Right ventricle myocardium inferior (tissue), 1 donor: ENCODE measurements around the gene IZUMO1. TPM values are rescaled to one million over a fixed set of nuclear protein-coding genes. Genes with fewer than 3 reads are reported as not detected.
"Not testable (repeated sequence)": the region's sequence is repeated elsewhere in the genome, so short reads cannot be mapped to it uniquely, and the experiment has no call there.

Experiments
- ATAC-seq: fragments of 200-7000 bp; cut with Tn5 transposase; one replicate; pipeline ENCODE4 v1.9.1; 2020; ENCODE audit warnings: mild to moderate bottlenecking, moderate library complexity
- DNase-seq: peaks from one replicate; pipeline ENCODE4 v3.0.0; 2021; ENCODE audit errors: missing footprints
- intact Hi-C: fragments of 100-400 bp; cut with DNase I; formaldehyde crosslinking; loops from one replicate; pipeline ENCODE4 v1.11.0; 2022
- long read RNA-seq: library from polyadenylated mRNA; unstranded; transcript quantifications from one replicate; pipeline ENCODE4 v2.0.0, GENCODE V29; 2021
- total RNA-seq: library from RNA; stranded (reverse); fragmentation: NEBNext Ultra II Directional; extraction: Animal tissue kit (Norgen Biotek cat#: 25700); gene quantifications from one replicate; pipeline ENCODE4 v1.2.1, GENCODE V29; 2021
- donor health status: DM: no; HTN: yes; CAD: no; lungs with severe emphysema.

Gene IZUMO1
- 0.49 TPM for total RNA-seq
- long read RNA-seq, partial matches to known transcripts, result 0 of 1 reads
- long read RNA-seq, other reads (novel, unspliced or antisense), result 1 of 1 reads

DNA sequence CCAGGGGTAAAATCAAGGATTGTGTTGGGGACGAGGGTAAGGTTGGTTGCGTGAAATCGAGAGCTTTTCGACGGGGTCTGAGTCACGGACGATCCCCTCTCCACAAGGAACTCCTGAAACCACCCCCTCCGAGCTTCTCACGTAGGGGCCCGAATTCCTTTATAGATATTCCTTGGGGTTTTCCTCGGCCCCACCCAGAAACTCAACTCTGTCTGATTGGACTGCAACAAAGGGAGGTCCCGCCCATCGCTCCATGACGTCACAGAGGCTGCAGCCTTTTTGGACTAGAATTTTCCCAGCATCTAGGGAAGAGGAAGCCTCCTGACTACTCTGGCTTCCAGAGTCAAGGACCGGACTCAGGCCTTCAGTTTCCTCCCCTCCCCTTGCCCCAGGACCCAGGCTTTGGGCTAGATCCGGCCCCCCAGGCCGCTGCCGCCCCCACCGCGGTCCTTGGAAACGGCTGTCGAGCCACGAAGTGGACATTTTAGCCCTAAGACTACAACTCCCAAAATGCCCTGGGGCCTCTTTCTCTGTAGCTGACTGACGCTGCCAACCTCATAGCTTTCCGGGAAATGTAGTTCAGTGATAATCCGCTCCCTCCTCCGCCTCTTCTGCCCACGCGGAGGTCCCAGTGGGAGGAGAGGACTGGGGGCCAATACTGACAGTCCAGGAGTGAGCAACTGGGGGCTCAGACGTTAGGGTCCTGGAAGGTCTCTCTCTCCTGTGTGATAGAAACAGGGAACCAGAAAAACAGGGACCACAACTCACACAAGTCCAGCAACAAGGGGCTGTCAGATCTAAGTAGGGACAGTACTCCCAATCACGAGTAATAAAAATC lies at the start of gene IZUMO1:
Gene IZUMO1 (minus strand): TSS at position 172 of the 838 bp plus-strand sequence. CDS start 1,050 bp downstream, outside the sequence.
- intact Hi-C loops, result no loop called here
- DNase-seq (peak; percentile 88), ATAC-seq (peak; percentile 78)

DNA sequence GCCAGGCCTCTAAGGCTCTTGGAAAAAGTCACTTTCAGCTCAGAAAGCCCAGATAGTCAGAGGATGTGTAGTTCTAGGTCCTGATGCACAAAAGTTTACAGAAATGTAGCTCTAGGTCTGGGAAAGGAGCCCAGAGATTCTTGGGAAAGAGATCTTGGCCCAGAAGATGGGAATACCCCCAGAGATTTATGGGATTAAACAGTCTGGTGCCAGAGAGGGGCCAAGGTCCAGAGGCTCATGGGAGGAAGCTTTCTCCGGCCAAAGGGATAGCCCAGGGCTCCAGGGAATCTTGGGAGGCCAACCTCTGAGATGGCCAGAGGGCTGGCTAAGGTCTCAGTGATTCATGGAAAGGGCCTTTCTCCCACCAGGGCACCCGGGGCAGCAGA lies 49.0 kb upstream of the IZUMO1 start:
- DNase-seq (no peak), ATAC-seq (peak; percentile 69)
- intact Hi-C loops, result loop anchor here (1.0 to 5.0 kb wide), 3 partner anchors 13 to 177 kb away; no protein-coding TSS in a partner anchor

DNA sequence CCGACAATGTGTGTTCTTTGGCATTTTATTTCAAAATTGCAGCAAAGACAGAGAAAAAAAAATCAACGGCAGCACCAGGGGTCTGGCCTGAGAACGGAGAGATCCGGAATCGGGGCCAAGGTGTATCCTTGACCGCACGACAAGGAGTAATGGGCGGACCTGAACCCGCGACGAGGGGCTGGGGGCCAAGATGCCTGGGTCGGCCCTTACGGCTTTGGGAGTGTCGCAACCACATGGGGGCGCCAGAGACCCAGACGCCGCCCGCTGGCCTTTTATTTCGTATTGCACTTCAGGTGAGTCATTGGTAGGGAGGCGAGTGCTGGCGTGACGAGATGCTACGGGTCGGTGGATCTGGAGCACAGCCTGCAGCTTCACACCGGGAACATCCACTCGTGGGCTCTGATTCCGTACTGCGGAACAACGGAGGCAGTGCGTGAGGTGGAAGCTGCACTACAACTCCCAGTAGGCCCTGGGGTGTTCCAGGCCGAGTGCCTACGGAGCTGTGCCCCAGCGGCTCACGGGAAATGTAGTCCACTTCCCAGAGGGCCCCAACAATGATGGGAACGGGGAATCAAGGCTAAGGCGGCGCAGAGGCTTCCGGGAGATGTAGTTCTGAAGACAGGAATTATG lies 48.5 kb upstream of the IZUMO1 start:
- DNase-seq (peak; percentile 95), ATAC-seq (peak; percentile 98)
- intact Hi-C loops, result loop anchor here (1.0 to 5.0 kb wide), 3 partner anchors 14 to 177 kb away; no protein-coding TSS in a partner anchor

GRCh38 chr19:48794291-48794690 lies 47.6 kb upstream of the IZUMO1 start:
- no peak for ATAC-seq
- intact Hi-C loops, result loop anchor here (2.0 kb wide), 1 partner anchor 15 kb away; no protein-coding TSS in a partner anchor
- DNase-seq, result no peak

DNA sequence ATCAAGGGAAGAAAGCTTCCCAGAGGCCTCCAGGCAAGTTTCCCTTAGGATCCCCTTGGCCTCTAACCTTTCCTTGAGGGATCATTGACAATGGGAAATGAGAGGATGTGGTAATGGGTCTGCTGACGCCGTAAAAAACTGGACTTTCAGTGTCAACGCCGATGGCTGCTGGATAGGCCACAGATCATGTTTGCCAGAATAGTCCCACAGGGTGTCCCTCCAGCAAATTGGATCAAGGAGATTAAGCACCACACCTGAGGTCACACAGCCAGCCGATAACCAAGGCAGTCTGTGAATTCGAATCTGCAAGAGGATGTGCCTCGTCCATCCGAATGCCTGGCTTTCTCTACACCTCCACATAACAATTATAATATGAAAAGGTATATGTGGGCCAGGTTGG lies 46.6 kb upstream of the IZUMO1 start:
- intact Hi-C loops, result no loop called here
- DNase-seq, result no peak
- ATAC-seq, result no peak

DNA sequence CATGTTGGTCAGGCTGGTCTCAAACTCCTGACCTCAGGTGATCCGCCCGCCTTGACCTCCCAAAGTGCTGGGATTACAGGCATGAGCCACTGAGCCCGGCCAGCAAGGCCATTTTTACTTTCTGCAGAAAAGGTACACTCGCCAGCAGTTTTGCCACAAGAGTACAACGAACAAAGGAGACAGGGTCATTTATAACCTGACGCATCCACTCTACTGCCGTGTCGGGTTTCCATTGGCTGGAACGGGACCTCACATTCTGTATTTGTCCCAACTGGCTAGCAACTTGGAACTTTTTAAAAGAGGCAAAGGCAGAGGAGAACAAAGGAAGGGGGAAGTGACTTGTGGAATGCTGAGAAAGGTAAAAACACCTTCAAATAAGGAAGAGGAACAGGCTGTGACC lies 40.6 kb upstream of the IZUMO1 start:
- intact Hi-C loops, DNase-seq, ATAC-seq: not testable (repeated sequence)

DNA sequence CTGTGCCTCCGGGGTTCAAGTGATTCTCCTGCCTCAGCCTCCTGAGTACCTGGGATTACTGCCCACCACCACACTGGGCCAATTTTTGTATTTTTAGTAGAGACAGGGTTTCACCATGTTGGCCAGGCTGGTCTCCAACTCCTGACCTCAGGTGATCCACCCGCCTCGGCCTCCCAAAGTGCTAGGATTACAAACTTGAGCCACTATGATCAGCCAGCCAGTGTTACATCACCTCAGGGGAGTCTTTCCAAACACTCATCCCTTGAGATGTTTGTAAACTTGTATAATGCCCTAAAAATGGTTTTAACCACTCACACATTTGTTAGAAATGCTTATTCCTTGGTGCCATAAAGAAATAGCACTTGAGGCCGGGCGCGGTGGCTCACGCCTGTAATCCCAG lies 39.7 kb upstream of the IZUMO1 start:
- ATAC-seq, intact Hi-C loops, DNase-seq: not testable (repeated sequence)

DNA sequence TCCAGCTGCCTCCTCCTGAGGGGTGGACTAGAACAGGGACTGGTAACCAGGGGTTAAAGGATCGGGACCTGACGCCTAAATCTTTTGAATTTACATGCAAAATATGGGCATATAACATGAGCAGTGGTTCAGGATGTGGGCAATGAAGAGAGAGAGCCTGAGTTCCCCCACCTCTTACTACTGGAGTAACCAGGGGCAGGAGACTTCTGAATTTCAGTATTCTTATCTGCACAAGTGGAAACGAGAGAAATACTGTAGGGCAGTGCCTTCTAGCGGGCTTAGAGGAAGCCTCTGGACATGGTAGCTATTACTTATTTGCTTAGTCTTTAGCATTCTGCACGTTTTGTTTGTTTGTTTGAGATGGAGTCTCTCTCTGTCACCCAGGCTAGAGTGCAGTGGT lies 37.8 kb upstream of the IZUMO1 start:
- no peak for DNase-seq
- no peak for ATAC-seq
- intact Hi-C loops, result loop anchor here (5.0 kb wide), 2 partner anchors 107 to 137 kb away; partner anchors contain the start of gene CA11

GRCh38 chr19:48780631-48781391 lies 34.1 kb upstream of the IZUMO1 start:
- DNase-seq, result no peak
- ATAC-seq, result no peak
- intact Hi-C loops, result loop anchor here (5.0 kb wide), 2 partner anchors 104 to 134 kb away; partner anchors contain the start of gene CA11

- DNase-seq (no peak), ATAC-seq (no peak)
- intact Hi-C loops, result loop anchor here (5.0 kb wide), 2 partner anchors 102 to 132 kb away; partner anchors contain the start of gene CA11
These were observed 32.9 kb upstream of the IZUMO1 start for GRCh38 chr19:48779636-48780035.

DNA sequence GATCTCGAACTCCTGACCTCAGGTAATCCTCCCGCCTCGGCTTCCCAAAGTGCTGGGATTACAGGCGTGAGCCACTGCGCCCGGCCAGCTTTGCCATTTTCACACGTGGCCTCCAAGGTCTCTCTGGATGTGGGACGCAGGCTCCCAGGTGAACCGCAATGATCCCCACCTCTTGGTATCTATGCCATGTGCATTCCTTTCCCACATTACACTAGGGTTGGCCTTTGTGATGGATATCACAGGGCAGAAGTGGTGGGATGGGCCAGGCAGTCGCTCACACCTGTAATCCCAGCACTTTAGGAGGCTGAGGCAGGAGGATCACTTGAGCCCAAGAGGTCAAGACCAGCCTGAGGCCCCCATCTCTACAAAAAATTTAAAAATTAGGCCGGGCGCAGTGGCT lies 31.0 kb upstream of the IZUMO1 start:
- ATAC-seq, result no peak
- intact Hi-C loops, result no loop called here
- no peak for DNase-seq

- DNase-seq, result no peak
- intact Hi-C loops, result no loop called here
- no peak for ATAC-seq
These were observed 30.4 kb upstream of the IZUMO1 start for GRCh38 chr19:48777139-48777538.

DNA sequence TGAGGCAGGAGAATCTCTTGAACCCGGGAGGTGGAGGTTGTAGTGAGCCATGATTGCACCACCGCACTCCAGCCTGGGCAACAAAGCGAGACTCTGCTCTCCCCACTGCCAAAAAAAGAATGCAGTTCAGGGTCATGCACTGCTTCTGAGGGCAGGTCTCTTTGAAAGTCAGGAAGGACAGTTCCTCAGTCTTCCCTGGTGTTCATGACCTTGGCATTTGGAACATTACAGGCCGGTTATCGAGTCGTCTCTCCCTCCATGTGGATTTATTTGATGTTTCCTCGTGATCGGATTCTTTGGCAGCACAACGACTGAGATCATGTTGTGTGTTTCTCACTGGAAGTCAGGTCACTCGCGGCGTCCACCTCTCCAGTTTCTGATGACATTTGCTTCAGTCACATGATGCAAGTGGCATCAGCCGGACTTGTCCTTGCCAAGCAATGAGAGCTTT lies 25.8 kb upstream of the IZUMO1 start:
- intact Hi-C loops, result no loop called here
- ATAC-seq (peak; percentile 66), DNase-seq (no peak)

DNA sequence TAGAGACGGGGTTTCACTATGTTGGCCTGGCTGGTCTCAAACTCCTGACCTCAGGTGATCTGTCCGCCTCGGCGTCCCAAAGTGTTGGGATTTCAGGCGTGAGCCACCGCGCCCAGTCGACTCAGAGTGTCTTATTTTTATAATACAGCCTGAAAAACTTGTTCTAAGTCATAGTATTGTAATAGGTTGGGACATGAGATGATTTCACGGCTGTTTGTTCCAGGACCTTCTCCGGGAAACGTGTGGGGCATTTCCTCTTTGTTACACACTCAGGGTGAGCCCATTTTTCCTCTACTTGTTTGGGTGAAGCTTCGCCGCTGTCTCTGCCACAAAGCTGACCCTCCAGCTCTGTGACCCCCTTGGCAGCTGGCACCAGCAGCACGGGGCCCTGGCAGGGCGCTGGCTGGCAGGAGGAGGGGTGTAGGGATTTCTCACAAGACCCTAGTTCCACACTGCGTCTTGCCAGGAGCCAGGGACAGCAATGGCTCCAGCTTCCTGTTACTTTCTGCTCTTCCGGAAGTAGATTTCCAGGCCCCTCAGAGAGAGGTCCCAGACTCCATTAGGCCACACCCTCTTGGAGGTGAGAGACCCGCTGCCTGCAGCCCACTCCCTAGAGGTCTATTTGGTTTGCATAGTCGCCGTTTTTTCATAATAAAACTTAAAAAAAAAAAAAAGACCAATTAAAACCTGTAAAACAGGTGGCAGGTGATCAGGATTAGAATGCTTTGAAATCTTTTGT lies 24.2 kb upstream of the IZUMO1 start:
- no peak for ATAC-seq
- no peak for DNase-seq
- intact Hi-C loops, result no loop called here

GRCh38 chr19:48770266-48770665 lies 23.6 kb upstream of the IZUMO1 start:
- no peak for DNase-seq
- no peak for ATAC-seq
- intact Hi-C loops, result no loop called here

- no peak for DNase-seq
- ATAC-seq, result no peak
These were observed 22.4 kb upstream of the IZUMO1 start for GRCh38 chr19:48768994-48769713.

DNA sequence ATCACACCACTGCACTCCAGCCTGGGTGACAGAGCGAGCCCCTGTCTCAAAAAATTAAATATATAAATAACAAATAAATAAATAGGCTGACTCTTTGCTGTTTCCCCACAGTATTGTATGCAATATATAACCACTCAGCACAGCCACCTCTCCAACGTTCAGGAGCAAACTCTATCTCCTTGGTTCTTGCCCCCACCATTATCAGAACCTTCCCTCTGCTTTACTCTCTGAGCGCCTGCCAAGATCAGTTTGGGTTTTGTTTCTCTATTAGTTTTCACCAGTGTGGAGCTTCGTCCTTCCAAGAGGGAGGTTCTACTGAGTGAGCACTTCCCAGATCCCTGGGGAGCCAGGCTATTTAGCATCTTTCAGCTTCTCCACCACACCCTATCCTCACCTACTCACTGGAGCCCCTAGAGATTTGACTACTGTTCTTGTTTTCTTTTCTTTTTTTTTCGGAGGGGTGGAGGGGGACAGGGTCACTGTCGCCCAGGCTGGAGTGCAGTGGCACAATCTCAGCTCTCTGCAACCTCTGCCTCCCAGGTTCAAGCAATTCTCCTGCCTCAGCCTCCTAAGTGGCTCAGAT lies 21.6 kb upstream of the IZUMO1 start:
- DNase-seq, intact Hi-C loops, ATAC-seq: not testable (repeated sequence)

More at GRCh38 chr19:48768994-48769713, 22.4 kb upstream of the IZUMO1 start:
- intact Hi-C loops, result no loop called here
